ENCODE results near the gene FAM180A. TPM values are rescaled to one million over a fixed set of nuclear protein-coding genes. Genes with fewer than 3 reads are reported as not detected.
A peak's percentile ranks its signal among the peaks of the same experiment; 100 is the strongest.
"Not testable (repeated sequence)": the region's sequence is repeated elsewhere in the genome, so short reads cannot be mapped to it uniquely, and the experiment has no call there.

Gene FAM180A
- total RNA-seq, 1 donor from 2014 or later = not detected

DNA sequence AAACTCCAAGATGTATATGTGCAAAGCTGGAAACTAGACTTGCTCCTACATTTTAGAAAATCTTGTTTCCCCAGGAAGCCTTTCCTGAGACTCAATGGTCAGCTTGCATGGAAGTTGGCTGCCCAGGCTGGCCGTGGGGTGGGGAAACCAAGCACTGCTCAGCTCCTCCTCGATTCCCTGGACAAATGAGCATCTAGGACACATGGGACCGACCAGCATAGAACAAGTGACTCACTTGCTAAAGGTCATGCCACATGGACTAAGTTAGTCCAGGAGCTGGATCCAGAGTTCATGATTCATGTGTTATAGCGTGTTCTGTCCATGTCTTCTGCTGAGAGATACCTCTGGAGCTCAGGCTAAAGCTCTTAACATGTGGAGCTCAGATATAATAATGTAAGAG lies 6.2 kb downstream of the FAM180A start:
- DNase-seq (ENCODE audit: low read depth in 2 of 2) = no peak

DNA sequence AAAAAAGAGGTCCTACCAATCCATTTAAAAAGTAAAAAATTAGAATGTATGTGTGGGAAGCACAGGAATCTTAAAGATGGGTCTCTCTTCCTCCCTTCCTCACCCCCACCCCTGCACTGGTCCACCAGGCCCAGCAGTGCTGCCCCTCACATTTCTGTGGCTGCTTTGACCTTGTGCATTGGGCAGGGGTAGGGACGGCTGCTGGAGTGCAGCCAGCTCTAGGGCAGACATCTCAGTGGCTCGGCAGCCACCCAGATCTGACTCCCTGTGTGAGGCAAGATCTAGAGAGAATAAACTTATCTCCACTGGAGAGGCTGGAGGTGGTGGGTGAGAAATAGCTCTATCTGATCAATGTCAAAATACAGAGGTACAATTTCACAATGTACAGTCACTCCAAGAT lies 6.7 kb downstream of the FAM180A start:
- no peak for DNase-seq (ENCODE audit: low read depth in 2 of 2)

DNA sequence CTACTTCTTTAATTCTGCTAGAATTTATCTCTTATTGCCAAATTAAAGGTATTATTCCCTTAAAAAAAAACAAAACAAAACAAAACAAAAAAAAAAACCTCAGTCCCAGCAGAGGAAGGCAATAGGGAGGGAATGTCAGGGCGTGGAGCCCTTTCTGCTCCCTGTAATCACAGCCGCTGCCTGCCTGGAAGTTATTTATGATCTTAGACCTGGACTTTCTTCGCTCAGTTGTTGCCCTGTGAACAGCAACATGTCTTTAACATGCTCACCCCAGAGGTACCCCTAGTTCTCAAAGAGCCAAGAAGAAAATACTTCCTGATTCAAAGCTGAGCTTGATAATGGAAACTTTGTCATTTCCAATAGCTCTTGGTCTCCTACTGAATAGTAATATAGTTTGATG lies 7.7 kb downstream of the FAM180A start:
- no peak for DNase-seq (ENCODE audit: low read depth in 2 of 2)

DNA sequence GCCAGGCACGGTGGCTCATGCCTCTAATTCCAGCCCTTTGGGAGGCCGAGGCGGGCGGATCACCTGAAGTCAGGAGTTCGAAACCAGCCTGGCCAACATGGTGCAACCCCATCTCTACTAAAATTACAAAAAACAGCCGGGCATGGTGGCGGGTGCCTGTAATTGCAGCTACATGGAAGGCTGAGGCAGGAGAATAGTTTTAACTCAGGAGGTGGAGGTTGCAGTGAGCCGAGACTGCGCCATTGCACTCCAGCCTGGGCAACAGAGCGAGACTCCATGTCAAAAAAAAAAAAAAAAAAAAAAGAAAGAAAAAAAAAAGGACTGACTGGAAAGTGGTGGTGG lies 11.3 kb downstream of the FAM180A start:
- not testable (repeated sequence) for DNase-seq (ENCODE audit: low read depth in 2 of 2)

DNA sequence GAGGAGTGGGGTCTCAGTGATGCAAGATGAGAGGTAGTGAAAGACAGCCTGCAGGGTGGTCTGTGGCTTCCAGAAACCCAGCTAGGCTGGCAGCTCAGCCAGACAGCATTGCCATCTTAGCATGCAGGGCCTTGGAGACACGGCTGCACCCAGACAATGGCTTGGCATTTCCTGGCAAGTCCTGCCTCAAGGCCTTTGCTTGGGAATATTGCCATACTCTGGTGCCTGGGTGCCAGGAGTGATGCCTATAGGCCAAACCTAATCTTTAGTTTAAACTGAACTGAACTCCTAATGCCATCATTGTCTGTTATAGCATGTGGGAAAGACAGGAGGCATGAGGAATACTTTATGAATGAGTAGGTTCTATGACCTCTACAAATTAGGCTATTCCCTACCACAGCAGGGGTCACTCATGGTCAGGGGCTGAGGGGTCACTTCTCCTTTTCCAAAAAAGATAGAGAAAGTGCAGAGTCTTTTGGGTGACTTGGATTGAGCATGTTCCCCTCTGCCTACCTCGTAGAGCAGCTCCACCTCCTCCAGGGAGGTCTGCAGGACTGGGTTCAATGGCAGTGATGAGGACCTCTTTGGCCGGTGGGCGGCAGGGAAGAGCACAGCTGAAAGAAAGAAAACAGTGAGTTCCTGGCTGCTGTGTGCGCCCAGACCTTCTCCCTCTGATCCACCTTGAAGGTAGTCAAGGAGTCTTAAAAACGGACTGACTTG lies 11.9 kb downstream of the FAM180A start:
- no peak for DNase-seq (ENCODE audit: low read depth in 2 of 2)

DNA sequence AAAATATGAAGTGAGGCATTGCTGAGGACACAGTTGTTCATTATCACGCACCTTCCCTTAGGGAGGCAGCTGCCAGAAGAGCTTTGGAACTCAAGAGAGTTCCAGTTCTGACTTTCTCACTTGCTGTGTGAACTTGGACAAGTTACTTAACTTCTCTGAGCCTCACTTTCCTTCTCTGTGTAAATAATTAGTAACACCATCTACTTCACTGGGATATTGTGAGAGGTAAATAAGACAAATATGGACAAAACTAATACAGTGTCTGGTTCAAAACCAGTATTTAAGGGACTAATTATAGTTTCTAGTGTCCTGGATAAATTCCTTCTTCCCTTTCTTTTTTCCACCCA lies 14.3 kb downstream of the FAM180A start:
- DNase-seq (ENCODE audit: low read depth in 2 of 2) = no peak

DNA sequence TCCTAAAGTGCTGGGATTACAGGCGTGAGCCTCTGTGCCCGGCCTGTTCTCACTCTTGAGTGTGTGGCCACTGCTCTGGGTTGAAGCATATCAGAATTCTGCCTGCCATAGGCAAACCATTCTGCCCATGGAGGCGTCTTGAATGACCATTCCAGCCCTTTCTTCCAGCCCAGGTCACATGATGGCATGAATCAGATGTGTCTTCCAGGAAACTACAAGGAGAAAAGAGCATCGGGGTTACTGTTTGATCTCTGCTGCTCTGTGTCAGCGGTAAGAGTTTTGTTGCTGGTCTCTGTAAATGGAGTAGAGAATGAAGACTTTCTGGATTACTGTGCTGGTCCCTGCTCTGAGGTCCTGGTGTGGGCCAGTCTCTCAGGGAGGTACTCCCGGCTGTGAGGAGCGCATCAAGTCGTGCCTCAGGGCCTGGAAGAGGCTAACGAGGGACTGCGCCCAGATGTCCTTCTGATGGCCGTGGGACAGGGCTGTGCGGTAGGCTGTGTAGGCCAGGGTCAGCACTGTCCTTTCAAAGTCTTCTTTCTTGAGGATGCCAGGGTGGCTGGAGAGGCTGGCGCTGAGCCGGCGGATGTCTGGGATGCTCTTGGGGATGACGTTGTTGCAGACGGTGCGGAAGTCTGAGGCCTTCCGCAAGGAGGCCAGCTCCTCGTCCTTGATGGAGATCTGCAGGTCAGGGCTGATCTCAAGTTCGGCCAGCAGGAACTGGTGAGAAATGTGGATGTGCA lies 14.8 kb downstream of the FAM180A start:
- DNase-seq (ENCODE audit: low read depth in 2 of 2) = no peak

DNA sequence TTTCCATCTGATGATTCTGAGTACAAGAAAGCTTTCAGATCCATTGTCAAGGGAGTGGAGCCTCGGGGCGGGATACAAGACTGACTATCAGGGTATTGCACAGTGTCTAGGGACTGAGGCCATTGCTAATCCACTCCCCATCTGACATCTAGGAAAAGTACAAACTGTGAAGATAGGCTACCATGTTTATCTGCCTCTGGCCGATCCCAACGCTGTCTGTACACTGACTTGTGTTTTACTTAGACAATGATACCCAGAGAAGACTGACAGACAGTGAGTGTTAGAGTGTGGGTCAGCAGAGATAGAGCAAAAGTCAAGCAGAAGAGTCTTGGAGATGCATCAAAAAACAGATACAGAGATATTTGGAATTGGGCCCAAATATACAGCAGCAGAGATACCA lies 17.5 kb downstream of the FAM180A start:
- DNase-seq (ENCODE audit: low read depth in 2 of 2) = no peak

DNA sequence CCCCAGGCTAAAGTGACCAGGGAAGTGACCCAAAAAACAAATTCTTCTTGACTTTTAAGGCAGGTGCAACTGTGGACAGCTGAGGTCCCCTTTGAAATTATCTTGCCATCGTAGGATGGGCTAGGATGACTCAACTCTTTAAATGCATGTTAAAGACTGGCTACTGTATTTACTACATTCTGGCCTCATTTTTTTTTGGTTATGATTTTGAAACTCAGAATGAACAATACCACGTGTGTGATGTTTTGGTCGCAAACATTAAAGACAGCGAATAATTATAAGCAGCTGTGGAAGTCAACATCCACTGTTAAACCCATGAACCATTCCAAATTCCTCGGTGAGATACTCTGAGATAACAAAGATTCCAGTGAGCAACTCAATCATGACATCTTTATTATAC lies 19.4 kb downstream of the FAM180A start:
- DNase-seq (ENCODE audit: low read depth in 2 of 2) = no peak

DNA sequence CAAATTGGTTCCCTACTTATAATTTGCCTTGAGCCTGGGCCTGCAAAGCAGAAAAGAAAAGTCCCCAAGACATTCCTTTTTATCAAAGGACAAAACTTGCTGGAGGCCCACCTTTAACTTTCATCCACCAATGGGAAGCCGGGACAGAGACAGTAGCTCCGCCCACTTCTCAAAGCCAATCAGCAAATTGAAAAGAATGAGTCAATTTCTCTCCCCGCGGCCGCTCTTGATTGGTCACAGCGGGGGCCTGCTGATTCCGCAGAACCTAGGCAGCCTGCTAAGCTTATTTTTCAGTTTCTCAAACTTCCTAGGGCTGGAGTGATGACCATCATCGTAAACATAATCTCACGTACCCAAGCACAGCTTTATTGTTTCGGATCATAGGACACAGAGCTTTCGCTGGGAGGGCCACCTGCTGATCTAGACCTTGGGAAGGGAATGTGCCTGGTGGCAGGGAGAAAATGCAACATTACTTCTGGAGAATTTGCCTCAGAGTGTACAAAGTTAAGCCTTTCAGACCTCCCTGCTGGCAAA lies 20.4 kb downstream of the FAM180A start, which contains the start of gene SLC13A4:
Gene SLC13A4, minus strand, starts transcription at position 51 of the 534 bp plus-strand sequence. CDS start 690 bp downstream, outside the sequence.
- no peak for DNase-seq (ENCODE audit: low read depth in 2 of 2)

DNA sequence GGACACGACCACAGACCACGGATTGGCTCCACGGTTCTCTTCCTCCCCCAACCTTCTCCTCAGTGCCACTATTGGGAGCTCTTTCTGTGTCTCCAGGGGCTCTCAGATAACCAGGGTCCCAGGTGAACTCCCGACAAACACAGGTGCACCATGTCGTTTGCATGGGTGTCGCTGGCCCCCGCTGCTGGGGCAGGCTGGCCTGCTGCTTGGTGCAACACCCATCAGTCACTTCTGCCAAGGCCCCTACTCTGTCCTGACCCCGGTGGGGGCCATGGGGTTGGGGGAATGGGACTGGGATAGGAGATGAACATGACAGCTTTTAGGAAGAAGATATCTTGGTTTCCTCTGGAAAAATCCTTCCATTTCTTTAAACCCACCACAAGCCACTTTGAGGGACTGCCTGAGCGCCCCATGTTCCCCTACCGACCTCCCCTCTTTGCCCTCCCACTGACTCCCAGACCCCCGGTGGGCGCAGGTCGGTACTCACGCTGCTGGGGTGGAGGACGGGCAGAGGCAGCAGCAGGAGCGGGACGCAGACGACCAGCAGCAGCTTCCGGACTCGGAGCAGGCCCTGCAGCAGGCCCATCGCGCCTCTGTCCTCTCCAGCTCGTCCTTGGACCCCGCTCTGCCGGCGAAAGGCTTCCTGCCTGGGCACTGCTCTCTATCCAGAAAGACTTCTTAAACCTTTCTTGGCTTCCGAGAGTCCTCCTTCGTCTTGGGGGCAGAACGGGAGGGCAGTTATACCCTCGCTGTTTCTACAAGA lies 21.5 kb downstream of the FAM180A start:
- DNase-seq (ENCODE audit: low read depth in 2 of 2) = no peak

DNA sequence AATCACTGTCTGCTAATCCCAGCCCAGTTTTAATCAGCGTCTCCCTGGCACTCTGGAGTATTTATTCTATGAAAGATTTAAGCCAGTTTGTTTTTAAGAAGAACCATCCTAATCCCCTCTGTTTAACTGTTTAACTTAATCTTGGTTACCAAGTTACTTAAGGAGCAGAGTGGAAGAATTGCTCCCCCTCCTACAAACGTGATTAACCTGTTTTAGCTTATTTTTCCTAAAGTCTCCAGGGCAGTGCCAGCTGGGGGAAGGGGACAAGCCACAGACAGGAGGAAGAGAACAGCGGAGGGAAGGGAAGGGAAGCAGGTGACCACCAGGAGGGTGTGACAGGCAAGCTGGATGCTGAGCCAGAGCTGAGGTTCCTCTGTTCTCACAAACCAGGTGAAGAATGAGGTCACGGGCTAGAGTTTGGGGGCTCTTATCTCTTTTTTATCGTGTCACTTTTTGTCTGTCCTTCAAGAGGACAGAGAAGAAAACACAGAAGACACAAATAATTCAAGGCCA lies 22.3 kb downstream of the FAM180A start:
- no peak for DNase-seq (ENCODE audit: low read depth in 2 of 2)

DNA sequence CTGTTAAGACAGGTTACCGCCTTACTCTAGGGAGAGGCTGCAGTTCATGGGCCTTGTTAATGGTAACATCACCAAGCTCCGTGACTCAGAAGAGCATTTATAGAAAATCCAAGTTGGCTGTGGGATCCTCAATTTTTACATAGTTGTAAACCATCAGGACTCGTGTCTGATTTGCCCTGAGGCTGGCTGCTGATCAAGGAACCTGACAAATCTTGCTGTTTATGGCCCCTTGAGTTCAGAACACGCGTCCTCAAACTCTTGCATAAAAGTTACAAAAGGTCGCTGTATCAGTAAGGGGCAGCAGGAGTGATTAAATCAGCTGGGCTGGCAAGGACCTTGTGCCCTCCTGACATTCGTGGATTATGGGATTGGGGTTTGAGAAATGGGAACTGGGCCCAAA lies 25.2 kb downstream of the FAM180A start:
- DNase-seq (ENCODE audit: low read depth in 2 of 2) = no peak

DNA sequence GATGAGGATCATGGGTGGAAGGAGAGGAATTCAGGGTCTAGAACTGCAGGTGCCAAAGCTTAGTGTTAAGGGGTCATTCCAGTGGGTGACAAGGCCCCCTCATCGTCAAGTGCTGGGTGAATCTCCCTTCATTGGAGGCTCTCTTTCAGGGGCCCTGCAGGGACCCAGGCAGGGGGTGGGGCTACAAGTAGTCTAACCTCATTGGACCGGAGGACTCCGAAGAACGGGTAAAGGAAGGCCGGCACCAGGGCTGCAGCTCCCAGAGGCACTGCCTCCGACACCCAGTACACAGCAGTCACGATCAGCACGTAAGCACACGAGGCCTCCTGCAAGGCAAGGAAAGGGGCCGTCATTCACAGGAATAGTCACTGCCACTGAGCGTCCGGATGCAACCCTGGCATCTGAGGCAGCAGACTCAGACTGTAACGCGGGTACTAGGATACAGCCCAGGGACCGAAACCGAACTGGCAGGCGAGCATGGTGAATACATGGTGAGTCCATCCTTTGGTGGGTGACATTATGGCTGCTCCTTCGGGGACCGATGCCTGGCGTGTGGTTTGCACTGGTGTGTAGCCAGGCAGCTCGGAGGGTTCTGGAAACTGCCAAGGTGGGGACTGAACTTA lies 27.3 kb downstream of the FAM180A start:
- DNase-seq (ENCODE audit: low read depth in 2 of 2) = no peak

DNA sequence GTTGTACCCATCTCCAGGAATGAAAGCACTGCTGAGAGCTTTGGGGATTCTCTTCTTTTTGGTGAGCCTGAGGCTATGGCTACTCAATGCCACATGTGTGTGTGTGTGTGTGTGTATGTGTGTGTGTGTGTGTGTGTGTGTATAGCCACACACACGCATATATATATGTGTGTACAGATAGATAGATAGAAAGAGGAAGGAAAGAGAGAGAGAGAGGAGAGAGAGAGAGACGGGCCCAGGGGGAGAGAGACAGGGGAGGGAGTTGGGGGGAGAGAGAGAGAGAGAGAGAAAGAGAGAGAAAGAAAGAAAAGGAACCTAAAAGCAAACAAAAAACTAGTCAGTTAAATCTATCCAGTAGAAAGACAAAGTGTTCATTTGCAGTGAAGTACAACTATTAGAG lies 28.9 kb downstream of the FAM180A start:
- no peak for DNase-seq (ENCODE audit: low read depth in 2 of 2)

DNA sequence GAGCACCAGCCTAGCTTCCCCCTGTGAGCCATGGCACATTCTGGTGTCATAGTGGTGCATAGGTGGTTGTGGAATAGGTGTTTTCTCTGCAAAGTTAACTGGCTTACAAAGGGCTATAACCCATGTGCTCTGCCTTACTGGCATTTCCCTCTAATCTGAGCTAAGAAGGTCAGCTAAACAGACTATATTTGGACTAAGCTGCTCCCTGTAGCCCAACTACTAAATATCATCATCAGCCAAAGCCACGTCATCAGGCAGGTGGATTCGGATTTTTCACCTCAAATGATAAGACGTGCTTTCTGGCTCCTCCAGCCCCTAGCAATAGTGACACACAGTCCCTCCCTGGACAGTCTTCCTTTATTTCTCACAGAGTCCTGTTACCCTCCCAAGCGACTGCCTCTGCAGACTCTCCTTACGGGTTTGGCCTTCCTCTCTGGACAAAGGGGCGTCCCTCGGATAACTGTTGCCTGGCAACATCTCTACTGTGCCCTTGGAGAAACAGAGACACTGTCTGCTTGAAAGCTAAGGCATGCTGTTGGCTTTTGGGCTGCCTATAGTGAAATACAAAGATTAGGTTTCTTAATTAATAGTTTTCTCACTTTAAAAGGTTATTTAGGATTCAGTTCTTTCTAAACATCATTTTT lies 29.7 kb downstream of the FAM180A start:
- DNase-seq (ENCODE audit: low read depth in 2 of 2) = no peak

DNA sequence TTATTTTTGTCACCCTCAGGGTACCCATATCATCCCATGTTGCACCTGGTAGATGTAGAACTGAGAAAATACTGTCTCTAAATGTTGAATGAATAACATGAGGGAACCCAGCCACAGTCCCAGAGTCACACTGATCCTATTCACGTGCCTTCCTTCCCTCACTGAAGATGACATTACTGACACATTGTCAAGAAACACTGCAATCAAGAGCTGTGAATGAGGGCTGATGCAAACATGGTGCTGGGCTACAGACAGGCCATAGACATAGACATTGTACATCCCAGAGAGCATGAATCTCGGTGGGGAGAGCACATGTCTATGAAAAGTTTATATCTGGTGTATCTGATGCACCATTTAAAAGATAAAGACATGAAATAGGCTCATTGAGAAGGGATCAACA lies 30.4 kb downstream of the FAM180A start:
- DNase-seq (ENCODE audit: low read depth in 2 of 2) = no peak

DNA sequence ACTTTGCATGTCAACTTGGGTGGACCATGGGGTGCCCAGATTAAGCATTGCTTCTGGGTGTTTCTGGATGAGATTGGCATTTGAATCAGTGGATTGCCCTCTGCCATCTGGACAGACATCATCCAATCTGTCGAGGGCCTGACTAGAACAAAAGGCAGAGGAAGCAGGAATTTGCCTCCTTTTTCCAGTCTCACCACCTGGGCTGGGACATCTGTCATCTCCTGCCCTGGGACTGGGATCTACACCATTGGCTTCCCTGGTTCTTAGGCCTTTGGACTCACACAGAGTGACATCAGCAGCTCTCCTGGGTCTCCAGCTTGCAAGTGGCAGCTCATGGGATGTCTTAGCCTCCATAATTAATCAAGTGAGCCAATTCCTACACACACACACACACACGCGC lies 30.9 kb downstream of the FAM180A start:
- DNase-seq (ENCODE audit: low read depth in 2 of 2) = no peak

DNA sequence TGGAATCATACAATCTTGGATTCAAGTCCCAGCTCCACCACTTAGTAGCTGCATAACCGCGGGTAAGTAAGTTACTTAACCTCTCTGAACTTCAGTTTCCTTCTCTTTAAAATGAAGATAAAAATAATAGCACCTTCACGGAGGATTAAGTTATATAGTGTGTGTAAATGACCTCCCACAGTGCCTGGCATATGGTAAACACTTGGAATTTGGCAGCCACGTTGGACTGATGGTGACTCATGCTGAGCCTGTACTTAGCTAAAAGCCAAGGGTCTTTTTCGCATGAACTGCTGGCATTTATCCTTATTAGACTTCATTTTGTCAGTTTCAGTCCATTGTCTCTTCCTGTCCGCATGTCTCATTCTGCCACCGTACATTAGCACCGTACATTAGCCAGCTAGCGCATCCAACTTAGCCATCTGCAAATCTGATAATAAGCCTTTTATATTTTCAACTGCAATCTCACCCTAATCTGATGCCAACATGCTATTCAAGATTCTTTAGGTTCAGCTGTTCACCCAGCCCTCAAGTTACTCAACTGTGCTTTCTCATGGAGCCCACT lies 31.9 kb downstream of the FAM180A start:
- peak in 1 of 2 donors; percentile 80 for DNase-seq (ENCODE audit: low read depth in 2 of 2)

DNA sequence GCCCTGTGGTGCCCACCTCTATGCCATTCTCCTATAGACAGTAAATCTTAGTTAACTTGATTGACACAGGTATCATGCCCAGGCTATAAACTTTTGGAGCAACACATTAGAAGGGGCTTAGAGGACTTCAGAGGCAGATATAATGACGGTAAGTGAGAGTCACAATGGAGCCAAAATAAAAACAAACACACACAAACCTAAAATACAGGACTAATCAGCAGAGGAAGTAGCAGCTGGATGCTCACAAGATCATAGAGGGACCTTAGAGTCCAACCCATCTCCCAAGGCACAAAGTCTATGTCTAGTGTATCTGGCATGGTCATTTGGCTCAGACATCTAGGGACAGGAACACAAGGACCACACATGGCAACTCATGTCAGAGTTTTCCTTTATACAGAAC lies 32.9 kb downstream of the FAM180A start:
- DNase-seq (ENCODE audit: low read depth in 2 of 2) = no peak

DNA sequence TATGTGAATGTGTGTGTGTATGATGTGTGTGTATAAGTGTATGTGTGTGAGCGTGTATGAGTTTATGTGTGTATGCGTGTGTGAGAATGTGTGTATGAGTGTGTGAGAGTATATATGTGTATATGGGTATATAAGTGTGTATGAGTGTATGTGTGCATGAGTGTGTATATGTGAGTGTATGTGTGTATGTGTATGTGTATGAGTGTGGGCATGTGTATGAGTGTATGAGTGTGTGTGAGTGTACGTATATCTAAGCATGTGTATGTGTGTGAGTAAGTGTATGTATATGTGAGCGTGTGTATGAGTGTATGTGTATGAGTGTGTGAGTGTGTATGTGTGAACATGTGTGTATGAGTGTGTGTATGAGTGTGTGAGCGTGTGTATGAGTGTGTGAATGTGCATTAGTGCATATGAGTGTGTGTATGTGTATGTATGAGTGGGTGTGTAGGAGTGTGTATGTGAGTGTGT lies 33.5 kb downstream of the FAM180A start:
- DNase-seq (ENCODE audit: low read depth in 2 of 2) = no peak

All from dermis microvascular lymphatic vessel endothelial cell (primary cell).